HG03039 (cell line): ENCODE data around the gene CD207.

Experiments
- ATAC-seq: cut with Tn5 transposase; IDR thresholded peaks from one replicate; pipeline ENCODE4 v1.9.1; 2021; ENCODE audit warnings: mild to moderate bottlenecking, moderate library complexity; ENCODE audit not compliant: unreplicated experiment

Gene CD207

DNA sequence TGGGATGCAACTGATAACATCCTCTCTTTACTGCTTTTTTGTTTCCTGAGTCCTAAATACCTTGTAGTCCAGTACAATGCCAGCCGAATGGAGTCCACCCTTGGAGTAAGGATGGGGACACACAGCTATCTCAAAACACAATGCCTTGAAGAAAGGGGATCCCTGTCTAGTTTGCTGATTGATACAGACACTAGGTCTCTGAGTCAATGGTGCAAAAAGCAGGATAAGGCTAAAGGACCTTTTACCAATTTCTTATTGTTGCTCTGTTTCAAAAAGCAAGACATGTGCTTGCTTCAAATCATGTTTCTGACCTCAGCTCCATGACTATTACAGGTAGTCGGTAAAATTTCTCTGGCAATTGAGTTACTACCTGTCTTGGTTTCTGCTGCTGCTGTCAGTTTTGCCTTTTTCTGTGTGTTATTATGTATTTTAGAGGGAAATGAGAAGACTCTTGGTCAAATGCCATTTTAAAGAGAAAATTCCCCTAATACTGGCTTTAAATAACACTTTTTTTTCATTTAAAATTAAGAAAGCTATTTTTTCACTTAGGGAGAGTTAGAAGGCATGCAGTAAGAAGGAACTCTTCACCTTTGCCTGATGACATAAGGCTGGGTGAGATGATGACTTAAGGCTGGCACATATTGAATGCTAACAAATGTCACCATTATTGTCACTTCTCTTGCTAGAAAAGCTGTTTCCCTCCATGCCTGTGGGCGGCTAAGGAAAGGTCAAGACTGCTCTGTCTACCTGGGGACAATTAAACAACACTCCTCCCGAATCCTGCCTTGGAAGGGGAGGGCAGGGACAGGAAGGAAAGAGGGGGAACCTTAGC is 40.2 kb downstream of the CD207 start:
- no peak for ATAC-seq

DNA sequence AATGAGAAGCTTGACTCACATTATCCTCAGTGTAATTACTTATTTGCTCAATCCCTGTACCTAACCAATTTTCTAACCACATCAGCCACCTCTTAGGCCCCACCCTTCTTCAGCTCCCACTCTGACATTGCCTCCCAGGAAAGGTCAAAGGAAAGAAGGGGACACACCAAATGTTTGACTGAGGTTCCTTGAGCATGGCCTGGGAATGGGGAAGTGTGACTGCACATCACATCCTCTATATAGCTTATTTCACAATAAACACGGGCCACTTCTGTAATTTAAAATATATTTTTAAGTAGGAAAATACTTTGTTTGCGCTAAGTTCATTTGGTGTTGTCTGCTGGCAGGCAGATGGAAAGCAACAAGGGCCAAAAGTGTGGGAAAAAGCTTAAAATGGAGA is 42.2 kb downstream of the CD207 start:
- ATAC-seq: no peak

DNA sequence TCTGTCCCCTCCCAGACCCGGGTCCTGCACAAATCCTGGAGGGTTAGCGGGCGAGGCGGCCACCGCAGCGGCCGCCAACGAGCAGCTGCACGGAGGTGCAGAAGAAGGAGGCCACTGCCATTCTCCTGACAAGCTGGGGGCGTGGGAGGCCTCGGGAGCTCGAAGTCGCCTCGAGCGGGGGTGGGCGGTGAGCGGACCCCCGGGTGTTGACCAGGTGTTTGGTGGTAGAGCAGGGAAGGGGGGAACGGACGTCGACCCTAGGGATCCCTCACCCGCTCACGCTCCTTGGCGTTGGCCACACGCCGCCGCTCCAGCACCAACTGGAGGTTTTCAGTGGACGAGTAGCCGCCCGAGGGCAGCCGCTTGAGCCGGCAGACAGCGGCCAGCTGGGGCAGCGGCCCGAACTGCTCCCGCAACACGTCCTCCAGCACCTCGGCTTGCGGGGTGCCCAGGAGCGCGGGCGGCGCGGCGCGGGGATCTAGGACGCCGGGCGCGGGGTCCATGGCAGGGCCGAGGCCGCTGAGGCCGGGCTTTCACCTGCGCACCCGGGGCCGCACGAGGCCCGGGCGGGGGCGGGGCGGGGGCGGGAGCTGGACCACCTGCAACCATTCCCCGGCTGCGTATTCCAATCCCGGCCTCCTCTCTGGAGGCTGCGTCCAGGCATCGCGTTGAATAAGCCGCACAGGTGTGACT is 45.3 kb downstream of the CD207 start, which contains the start of gene FIGLA:
TSS of gene FIGLA (minus strand) at position 508 of the 693 bp plus-strand sequence. CDS start at position 503, 5 bp downstream.
- no peak for ATAC-seq

DNA sequence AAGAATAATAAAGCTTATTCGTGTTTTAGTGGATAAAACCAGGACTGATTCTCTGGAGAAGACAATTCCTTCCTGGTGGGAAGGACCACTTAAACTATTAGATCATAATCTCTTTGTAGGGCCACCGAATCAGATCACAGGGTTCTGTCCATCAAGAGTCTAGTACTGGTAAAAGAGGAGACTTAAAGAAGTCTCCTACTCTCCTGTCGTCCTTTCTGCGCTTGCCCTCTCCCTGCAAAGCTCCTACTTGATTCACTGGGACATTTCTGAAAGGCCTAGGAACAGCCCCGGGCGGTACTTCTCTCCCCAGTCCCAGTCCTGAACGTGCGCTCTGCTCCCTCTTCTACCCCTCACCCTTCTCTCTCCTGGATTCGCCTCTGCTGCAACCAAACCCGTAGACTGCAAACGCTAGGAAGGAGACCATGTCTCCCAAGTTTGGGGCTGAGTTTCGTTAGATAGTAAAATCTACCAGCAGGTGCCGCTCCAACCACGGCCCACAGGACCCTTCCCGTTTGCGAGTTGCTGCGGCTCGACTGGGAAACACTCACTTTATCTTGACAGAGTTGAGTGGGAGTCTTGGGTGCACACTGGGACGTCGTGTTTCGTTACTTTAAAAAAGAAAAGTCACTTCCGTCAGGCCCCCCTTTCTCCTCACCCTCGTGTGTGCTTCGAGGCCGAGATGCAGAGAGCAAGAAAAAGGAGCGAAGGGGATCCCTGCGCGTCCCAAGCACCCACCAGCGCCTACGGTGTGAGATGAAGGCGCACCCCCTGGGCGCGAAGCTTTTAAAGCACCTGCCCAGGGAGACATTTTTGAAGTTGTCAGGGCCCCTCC is 46.1 kb downstream of the CD207 start:
- no peak for ATAC-seq

DNA sequence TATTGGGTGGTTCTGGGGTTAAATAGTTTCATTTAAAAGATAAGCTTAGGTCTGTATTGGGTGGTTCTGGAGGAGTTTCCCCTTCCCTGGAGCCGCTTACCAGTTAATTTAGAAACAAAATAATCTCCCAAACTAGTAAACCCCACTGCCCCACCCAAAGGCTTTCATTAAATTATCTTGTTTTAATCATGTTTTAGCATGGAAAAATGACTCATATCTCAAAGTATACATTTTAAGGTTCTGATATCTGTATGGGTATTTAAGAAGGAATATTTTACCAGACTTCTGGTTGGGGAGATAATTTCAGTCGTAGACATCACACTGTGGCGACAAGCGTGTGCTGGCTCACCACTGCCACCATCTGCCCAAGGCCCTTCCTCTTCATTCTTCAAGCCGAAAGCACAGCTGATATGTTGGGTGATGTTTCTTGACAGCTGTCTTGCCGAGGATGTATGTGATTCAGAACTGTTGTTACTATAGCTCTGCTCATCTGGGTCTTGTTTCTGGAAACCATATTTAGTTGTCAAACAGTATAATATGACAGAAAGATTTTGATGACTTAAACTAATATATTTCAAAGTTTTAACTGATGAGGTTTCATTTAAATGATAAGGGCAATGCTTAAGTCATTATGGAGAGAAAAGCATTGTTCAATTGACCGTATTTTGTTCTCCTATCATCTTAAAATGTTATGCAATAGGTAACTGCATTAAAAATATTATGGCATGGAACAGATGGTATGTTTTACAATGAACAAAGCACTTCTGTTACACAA is 50.3 kb downstream of the CD207 start:
- no peak for ATAC-seq

DNA sequence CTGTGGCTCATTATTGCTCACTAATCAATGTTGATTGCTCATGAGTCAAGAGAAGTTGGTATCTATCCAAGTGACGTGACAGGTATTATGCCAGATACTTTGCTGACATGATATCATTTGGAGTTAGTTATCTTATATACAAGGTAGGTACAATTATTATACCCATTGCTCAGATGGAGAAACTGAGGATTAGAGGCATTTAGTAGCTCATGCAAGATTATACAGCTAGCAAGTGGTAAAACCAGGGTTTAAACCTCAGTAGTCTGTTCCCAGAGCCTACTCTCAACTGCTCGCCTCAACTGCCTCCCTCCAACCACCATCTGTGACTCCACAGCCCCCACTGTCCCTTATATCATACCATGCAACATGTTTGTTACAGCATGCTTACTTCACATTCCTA is 51.3 kb downstream of the CD207 start:
- ATAC-seq: no peak
